WTC11 (cell line): ENCODE data around the gene JAKMIP1. TPM values are rescaled to one million over a fixed set of nuclear protein-coding genes. Genes with fewer than 3 reads are reported as not detected.

Source experiments
- ATAC-seq: fragments of 200-7000 bp; cut with Tn5 transposase; 2 replicates; pipeline ENCODE4 v1.10.0; 2021; ENCODE audit warnings: mild to moderate bottlenecking, moderate library complexity
- CTCF ChIA-PET: fragments of 300-600 bp; sonication (Branson Sonifier 250); formaldehyde crosslinking; loops from one replicate; lab custom pipeline; 2021; ENCODE audit warnings: antibody characterized with exemption; lab: Charles Lee
- POLR2A ChIA-PET: fragments of 350-600 bp; sonication (Branson Sonifier 250); formaldehyde crosslinking; loops from one replicate; lab custom pipeline; 2021; ENCODE audit warnings: antibody characterized with exemption; lab: Charles Lee
- DNase-seq: peaks from one replicate; pipeline ENCODE4 v3.0.0; 2021; ENCODE audit warnings: low spot score
- H3K27ac Mint-ChIP-seq: 2 replicates; pipeline ENCODE4 v1.8.0; 2021; ENCODE audit warnings: mixed read lengths
- H3K27me3 Mint-ChIP-seq: 2 replicates; pipeline ENCODE4 v1.8.0; 2021; ENCODE audit warnings: low read depth, mild to moderate bottlenecking, moderate library complexity, mixed read lengths
- H3K36me3 Mint-ChIP-seq: 2 replicates; pipeline ENCODE4 v1.8.0; 2021; ENCODE audit warnings: mixed read lengths
- H3K4me1 Mint-ChIP-seq: 2 replicates; pipeline ENCODE4 v1.8.0; 2022; ENCODE audit warnings: mixed read lengths
- H3K4me3 Mint-ChIP-seq: 2 replicates; pipeline ENCODE4 v1.8.0; 2021; ENCODE audit warnings: mild to moderate bottlenecking, moderate library complexity, mixed read lengths
- H3K9me3 Mint-ChIP-seq: 2 replicates; pipeline ENCODE4 v1.8.0; 2021; ENCODE audit warnings: mixed read lengths
- AFF4 ChIP-seq: sonication (generic); formaldehyde crosslinking; IDR thresholded peaks from 2 replicates; pipeline ENCODE4 v1.8.1; 2023; ENCODE audit warnings: mild to moderate bottlenecking, missing genetic modification reagents, borderline replicate concordance
- ELF4 ChIP-seq: sonication (generic); formaldehyde crosslinking; IDR thresholded peaks from 2 replicates; pipeline ENCODE4 v1.8.1; 2022; ENCODE audit warnings: low read depth, mild to moderate bottlenecking, moderate library complexity, missing genetic modification reagents
- FOXJ3 ChIP-seq: sonication (generic); formaldehyde crosslinking; IDR thresholded peaks from 2 replicates; pipeline ENCODE4 v1.9.0; 2021; ENCODE audit warnings: missing genetic modification reagents, mild to moderate bottlenecking, borderline replicate concordance
- HMGXB4 ChIP-seq: sonication (generic); formaldehyde crosslinking; IDR thresholded peaks from 2 replicates; pipeline ENCODE4 v1.8.1; 2023; ENCODE audit warnings: mild to moderate bottlenecking, moderate library complexity, missing genetic modification reagents
- IRF1 ChIP-seq: sonication (generic); formaldehyde crosslinking; IDR thresholded peaks from 2 replicates; pipeline ENCODE4 v1.8.0; 2023; ENCODE audit warnings: missing genetic modification reagents
- PREB ChIP-seq: sonication (generic); formaldehyde crosslinking; IDR thresholded peaks from 2 replicates; pipeline ENCODE4 v1.8.1; 2022; ENCODE audit warnings: mild to moderate bottlenecking, missing genetic modification reagents, moderate library complexity, borderline replicate concordance
- RORB ChIP-seq: fragments of 250-450 bp; sonication (Bioruptor Pico); IDR thresholded peaks from 2 replicates; pipeline ENCODE4 v1.9.0; 2021; ENCODE audit warnings: mild to moderate bottlenecking
- SMAD4 ChIP-seq: sonication (generic); formaldehyde crosslinking; IDR thresholded peaks from 2 replicates; pipeline ENCODE4 v1.8.0; 2022; ENCODE audit warnings: mild to moderate bottlenecking, missing genetic modification reagents
- TCF7 ChIP-seq: sonication (generic); formaldehyde crosslinking; IDR thresholded peaks from 2 replicates; pipeline ENCODE4 v1.8.0; 2022; ENCODE audit warnings: mild to moderate bottlenecking, low read depth, missing genetic modification reagents, moderate library complexity
- ZNF532 ChIP-seq: fragments of 250-450 bp; sonication (Bioruptor Pico); IDR thresholded peaks from 2 replicates; pipeline ENCODE4 v1.9.0; 2021; ENCODE audit warnings: mild to moderate bottlenecking, borderline replicate concordance
- total RNA-seq: library from RNA; stranded (reverse); gene quantifications from 3 replicates; pipeline ENCODE4 v1.2.3, GENCODE V29; 2021
- TF ChIP-seq, protein P1 (sequence below): sonication (generic); formaldehyde crosslinking; IDR thresholded peaks from 2 replicates; pipeline ENCODE4 v1.8.1; 2023; ENCODE audit warnings: mild to moderate bottlenecking, missing genetic modification reagents, moderate library complexity
- TF ChIP-seq, protein P2 (sequence below): fragments of 200-600 bp; IDR thresholded peaks from 2 replicates; pipeline ENCODE4 v1.8.0; 2022; ENCODE audit warnings: antibody characterized with exemption

The JAKMIP1 gene
- total RNA-seq, 1 experiment from 2014 or later, result 4.0 TPM

GRCh38 chr4:5999830-6000365, 200.5 kb downstream of the JAKMIP1 start (continued):
- TF ChIP-seq AFF4 (no peak), FOXJ3 (no peak), TCF7 (CRISPR knock-in tag) (no peak), HMGXB4 (no peak), RORB (CRISPR knock-in tag) (no peak), IRF1 (CRISPR knock-in tag) (no peak)

- POLR2A ChIA-PET, result no interaction called here
- H3K27me3 Mint-ChIP-seq, result no peaks in the 10 kb centered on the region
- no peak overlapping the region for H3K27ac Mint-ChIP-seq
- no peaks in the 10 kb centered on the region for H3K36me3 Mint-ChIP-seq
- TF ChIP-seq, protein P1, sequence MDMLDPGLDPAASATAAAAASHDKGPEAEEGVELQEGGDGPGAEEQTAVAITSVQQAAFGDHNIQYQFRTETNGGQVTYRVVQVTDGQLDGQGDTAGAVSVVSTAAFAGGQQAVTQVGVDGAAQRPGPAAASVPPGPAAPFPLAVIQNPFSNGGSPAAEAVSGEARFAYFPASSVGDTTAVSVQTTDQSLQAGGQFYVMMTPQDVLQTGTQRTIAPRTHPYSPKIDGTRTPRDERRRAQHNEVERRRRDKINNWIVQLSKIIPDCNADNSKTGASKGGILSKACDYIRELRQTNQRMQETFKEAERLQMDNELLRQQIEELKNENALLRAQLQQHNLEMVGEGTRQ (CRISPR knock-in tag), result no peak
- no peak for TF ChIP-seq ZNF532 (CRISPR knock-in tag)
- H3K9me3 Mint-ChIP-seq, result no peaks in the 10 kb centered on the region
- no peak for DNase-seq
- no peak for ATAC-seq
- no peak overlapping the region for H3K4me3 Mint-ChIP-seq
- H3K4me1 Mint-ChIP-seq, result no peaks in the 10 kb centered on the region
- CTCF ChIA-PET, result interaction anchor here (0.6 to 4.9 kb wide), 14 partner anchors 10 to 332 kb away, joined by 4 to 84 read pairs (median 10); no protein-coding TSS in a partner anchor
Measured at GRCh38 chr4:5999356-5999755, 201.0 kb downstream of the JAKMIP1 start.

DNA sequence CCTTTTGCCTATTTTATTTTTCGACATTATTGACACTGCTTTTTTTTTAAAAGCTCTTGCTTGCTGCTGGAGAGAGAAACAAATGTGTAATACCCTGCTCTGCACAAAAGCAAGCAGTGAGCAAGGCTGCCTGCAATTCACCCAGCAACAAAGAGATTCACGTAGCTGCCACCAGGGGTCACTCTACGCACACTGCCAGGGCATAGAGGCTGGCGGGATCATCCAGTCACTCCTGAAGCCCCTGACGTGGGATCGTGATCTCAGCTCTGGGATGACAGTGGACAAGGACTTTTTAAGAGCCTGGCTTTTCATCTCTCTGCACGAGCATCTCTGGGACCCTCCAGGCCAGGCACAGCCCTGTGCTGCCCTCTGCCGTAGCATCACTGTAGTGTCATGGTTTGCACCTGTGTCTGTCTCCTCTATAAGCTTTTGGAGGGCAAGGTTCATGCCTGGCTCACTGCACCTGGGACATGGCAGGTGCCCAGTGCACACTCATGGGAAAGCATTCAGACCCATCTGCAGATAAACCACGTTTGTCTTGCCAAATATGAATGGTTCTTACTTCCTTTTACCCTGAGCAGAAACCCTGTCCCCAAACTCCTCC, 201.9 kb downstream of the JAKMIP1 start:
- ATAC-seq, result peak; percentile 86
- Mint-ChIP-seq H3K27ac (no peak overlapping the region), H3K4me1 (no peaks in the 10 kb centered on the region), H3K9me3 (no peaks in the 10 kb centered on the region), H3K4me3 (no peak overlapping the region), H3K36me3 (no peaks in the 10 kb centered on the region), H3K27me3 (no peaks in the 10 kb centered on the region)
- POLR2A ChIA-PET, result no interaction called here
- peak; percentile 76 for DNase-seq
- CTCF ChIA-PET, result interaction anchor here (0.6 to 4.9 kb wide), 75 partner anchors 8 to 1104 kb away, joined by 3 to 84 read pairs (median 4); partner anchors contain the start of genes C4orf50, CRMP1, JAKMIP1 and WFS1
- TF ChIP-seq, protein P2, sequence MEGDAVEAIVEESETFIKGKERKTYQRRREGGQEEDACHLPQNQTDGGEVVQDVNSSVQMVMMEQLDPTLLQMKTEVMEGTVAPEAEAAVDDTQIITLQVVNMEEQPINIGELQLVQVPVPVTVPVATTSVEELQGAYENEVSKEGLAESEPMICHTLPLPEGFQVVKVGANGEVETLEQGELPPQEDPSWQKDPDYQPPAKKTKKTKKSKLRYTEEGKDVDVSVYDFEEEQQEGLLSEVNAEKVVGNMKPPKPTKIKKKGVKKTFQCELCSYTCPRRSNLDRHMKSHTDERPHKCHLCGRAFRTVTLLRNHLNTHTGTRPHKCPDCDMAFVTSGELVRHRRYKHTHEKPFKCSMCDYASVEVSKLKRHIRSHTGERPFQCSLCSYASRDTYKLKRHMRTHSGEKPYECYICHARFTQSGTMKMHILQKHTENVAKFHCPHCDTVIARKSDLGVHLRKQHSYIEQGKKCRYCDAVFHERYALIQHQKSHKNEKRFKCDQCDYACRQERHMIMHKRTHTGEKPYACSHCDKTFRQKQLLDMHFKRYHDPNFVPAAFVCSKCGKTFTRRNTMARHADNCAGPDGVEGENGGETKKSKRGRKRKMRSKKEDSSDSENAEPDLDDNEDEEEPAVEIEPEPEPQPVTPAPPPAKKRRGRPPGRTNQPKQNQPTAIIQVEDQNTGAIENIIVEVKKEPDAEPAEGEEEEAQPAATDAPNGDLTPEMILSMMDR, result peak; percentile 94
- TF ChIP-seq ELF4 (CRISPR knock-in tag), result no peak
- no peak for TF ChIP-seq PREB (CRISPR knock-in tag)
- no peak for TF ChIP-seq SMAD4
